Superior temporal gyrus (tissue), 1 donor: ENCODE results near the gene MMD.
"Not testable (repeated sequence)": the region's sequence is repeated elsewhere in the genome, so short reads cannot be mapped to it uniquely, and the experiment has no call there.

Experiments
- DNase-seq: peaks from one replicate; pipeline ENCODE4 v3.0.0-alpha.2; 2016; ENCODE audit errors: extremely low spot score

Gene MMD

DNA sequence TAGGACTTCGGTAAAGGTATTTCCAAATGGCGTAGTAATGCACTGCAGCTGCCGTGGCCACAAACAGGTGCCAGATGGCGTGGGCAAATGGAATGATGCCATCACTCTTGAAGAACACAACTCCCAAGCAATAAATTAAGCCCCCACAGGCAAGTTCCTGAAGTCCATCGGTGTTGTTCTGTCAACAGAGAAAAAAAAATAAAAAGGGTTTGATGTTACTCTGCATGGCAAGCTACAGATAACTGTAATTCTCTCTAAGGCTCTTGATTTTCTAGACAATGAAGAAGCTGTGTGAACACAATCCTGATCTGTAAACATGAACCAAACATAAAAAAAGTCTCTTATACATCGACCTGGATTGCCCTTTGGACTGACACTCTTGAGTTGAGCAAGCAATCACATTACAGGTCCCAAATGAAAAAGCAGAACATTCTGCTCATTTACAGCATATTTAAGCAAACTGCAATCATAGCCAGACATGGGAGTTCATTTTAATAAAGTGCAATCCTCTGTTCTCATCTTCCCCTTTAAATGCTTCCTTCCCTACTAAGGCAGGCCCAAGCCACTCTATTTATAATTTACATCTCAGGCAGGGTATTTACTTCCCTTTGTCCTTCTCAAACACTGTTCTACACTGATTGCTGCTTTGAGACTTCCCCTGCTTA lies 27.1 kb downstream of the MMD start:
- DNase-seq = peak; percentile 53

DNA sequence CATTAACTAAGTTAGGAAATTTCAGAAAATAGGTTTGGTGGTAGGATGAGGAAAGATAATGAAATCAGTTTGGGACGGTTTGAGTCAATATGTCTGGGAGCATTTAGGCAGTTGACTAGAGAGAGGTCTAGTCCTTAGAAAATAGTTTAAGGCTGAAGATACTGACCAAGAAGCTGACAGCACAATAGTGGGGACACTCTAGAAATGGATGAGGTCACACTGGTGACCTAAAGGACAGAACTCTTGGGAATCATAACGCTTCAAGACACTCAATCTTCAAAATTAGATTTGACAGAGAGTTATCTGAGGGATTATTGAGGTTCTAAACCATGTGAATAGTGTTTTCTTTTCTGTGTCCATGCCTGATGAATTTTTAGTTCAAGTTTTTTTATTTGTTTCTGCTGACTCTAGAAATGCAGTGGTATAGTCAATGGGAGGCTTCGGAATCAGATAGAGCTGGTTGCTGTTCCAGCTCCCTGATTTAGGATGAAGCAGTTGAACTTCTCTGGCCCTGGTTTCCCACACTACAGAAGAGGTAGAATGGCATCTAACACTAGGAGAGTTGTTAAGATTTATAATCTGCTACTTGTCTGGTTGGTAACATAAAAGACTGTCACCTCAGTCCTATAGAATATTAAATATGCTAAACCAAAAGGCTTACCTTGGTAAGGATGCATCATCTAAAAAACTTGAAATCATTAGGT lies 29.7 kb downstream of the MMD start:
- DNase-seq = no peak

DNA sequence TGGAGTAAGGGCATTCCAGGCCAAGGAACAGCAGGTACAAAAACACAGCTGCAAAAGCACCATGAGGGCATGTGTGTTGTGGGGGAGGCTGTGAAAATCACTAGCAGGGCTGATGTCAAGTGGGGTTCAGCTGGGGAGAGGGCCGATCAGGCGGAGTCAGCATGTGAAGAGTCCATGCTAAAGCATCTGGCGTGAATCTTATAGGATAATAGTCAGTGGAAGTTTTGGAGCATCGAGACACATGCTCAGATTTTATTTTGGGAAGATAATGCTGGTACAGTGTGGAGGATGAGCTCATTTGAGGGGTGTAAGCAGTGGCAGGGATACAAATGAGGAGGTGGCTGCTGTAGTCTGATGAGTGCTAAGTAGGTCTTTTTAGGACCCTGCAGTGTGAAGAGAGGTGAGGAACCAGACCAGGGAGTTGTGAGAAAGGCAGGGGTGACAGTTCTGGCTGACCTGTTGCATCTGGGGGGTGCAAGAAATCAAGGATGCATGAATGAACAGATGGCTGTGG lies 30.3 kb downstream of the MMD start:
- peak; percentile 68 for DNase-seq

DNA sequence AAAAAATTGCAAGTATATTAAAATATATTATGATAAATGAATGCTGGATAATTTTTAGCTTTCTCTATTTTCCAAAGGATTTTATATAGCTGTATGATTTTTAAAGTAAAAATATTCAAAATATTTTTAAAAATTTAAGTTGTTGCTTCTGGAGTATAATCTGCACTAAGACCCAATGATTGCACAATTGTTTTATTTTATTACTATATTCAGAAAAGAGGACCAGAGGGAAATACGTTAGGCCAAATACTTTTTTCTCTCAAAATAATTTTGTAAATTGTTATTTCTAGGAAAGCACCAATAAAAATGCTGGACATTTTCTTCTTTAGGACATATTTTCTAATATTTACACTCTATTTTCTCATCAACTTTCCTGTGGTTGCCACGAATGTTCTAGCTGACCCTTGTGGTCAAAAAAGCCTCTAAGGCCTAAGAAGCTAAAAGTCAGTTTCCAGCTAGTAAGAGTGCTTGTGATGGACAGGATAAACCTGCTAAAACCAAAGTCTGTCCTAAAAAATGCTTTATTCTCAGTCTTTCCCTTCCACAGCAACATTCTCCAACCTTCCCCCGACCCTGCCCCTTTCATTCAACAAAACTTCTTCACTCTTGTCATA lies 31.2 kb downstream of the MMD start:
- DNase-seq = no peak

DNA sequence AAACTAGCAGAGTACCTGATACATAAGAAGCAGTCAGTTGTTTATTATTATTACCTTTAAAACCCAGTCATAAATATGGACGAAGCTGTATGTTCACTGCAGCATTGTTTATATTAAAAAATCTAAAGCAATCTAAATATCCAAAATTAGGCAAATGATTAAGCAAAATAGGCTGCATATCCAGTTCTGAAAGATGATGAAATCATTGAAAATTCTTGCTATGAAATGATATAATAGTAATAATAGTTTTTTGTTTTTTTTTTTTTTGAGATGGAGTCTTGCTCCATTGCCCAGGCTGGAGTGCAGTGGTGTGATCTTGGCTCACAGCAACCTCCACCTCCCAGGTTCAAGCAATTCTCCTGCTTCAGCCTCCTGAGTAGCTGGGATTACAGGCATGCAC lies 31.9 kb downstream of the MMD start:
- DNase-seq = not testable (repeated sequence)

DNA sequence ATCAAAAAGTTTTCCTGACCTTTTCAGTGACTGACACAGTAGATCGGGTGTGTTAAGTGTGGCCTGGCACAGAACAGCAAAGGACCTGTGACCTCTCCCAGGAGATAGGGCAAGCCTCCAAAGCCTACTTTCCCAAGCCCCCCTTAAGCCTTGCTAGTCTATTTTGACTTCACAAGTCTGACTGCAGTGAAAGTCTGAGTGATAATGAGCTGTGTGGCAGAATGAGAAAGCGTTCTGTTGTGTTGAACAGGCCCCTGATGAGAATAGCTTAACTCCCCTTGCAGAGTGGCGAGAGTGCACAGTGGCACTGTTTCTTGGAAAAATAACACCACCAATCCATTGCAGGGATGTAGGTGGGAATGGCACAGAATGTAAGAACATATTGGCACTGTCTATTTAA lies 32.8 kb downstream of the MMD start:
- DNase-seq = peak; percentile 58

DNA sequence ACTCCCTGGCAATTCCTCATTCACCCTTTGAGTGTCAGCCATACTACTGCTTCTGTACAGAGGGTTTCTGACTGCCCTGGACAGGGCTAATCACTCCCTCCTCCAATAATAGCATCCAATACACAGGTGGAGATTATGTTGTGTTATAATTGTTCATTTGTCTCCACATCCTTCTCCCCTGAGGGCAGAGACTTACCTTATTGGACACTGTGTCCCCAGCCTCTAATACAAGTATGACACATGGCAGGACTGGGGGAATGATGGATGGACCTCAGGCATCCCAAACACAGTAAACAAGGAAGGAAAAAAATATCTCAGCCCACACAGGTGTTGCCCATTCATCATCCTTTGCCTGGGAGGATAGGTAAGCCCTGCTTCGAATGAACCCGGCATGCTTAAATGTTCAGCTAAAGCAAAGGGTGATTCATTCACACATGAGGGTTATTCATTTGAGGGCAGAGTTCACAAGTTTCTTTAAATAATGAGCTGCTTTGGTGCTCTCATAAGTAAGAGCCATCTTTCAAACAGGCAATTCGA lies 34.8 kb downstream of the MMD start:
- no peak for DNase-seq

DNA sequence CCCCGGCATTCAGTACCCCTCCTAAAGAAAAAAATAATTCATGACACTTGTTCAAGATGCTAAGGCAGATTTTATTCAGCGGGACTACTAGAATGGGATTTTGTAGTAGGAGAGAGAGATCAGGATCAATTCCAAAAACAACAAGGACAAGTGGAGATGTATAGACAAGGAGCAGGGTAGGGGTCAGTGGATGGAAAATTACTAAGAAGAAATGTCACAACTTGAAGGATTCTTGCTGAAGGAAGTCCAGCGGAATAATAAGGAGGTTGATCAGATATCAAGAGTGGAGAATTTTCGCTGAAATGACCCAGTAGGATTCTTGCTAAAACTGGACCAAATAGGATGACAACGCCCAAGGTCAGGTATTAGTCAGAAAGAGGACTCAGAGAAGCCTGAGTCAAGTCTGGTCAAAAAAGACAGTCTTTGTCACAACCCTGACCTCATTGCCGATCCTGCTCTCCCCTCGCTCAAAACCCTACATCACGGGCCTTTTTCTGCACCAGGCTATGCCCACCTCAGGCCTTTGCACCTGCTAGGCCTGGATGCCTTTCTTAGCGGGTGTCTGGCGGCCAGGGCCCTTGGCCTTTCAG lies 36.9 kb downstream of the MMD start:
- no peak for DNase-seq

DNA sequence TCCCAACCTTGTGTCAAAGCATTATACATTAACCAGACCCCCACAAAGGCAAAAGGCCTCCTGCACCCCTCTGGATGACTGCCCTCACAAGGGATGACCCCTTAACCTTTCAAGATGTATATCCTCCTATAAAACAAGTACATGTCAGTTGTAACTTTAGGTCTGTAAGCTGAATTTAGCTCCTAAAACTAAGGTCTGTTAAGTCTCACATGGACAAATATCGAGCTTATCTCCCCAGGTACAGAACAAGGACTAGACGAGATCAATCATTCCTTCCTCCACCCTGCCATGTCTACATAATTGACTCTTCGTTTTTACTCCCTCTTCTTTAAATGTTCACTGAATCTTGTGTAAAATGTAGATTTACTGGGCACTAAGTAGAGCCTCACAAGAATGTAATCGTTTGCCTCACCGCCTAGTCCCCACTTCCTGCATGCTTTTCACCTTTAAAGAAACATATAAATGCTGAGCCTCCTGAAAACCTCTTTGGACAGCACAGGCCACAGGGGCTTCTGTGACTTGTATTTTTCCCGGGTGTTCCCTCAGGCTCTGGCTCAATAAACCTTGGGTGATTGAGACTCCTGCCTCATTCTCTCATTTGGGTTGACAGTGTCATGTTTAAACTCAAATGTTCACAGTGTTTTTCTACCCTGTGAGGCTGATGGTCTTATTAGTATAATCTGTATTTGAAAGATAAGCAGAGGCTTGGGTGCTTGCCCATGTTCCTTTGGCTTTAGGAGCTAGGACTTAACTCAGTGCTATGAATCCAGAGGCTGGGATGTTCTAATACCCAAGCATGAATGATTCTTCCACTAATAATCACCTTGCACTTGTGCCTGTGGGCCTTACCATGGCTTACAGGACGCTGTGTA lies 37.6 kb downstream of the MMD start:
- no peak for DNase-seq

DNA sequence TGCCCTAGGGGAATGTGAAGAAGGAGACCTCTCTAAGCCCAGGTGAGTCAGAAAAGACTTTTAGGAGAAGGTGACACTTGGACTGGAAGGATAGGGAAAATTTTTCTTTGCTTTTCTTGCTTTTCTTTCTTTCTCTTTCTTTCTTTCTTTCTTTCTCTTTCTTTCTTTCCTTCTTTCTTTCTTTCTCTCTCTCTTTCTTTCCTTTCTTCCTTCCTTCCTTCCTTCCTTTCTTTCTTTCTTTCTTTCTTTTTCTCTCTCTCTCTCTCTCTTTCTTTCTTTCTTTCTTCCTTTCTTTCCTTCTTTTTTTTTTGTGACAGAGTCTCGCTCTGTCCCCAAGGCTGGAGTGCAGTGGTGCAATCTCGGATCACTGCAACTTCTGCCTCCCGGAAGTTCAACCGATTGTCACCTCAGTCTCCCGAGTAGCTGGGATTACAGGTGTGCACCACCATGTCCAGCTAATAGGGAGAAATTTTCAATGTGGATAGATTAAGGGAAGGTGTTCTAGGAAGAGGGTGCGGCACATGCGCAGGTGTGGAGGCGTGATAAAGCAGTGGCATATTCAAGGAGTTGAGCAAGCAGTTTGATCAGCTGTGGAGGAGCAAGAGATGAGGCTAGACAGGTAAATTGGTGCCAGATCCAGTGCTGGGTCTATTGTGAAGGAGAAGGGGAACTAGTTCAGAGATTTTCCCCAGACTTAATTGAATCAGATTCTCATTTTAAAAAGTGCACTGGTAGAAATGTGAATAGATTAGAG lies 40.4 kb downstream of the MMD start:
- no peak for DNase-seq

DNA sequence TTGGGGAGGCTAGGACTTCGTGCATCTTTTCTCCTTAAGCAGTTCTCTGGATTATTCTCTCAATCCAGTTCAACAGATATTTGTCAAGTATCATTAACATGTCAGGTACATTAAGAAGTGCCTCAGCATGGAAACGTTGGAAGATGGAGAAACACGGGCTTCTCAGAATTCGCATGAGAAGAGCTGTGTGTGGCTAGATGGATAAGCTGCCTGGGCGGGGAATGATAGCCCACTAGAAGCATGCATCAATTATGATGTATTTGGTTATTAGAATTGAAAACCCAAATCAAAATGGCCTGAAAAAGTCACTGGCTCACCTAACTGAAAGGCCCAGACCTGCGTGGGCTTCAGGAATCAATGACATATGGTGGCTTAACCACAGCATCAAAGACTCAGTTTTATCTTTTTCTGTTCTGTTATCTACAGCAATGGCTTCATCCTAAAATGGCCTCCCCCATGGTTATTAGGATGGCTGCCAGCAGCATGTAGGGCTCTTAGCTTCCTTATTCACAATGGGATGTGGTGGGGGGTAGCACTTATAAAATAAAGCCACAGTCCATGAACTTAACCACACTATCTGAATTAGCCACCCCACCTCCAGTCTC lies 43.9 kb downstream of the MMD start:
- DNase-seq = no peak

DNA sequence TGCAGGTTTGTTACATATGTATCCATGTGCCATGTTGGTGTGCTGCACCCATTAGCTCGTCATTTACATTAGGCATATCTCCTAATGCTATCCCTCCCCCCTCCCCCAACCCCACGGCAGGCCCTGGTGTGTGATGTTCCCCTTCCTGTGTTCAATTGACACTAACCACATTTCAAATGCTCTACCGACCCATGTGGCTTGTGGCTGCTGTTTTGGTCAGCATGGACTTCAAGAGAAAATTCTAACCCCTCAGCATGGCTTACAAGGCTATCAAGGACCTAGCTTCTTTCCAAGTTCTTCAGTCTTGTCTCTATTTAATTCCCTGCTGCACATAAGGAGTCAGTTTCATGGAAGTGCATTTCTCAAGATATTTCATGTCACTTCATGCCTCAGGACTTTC lies 52.9 kb downstream of the MMD start:
- DNase-seq = no peak

DNA sequence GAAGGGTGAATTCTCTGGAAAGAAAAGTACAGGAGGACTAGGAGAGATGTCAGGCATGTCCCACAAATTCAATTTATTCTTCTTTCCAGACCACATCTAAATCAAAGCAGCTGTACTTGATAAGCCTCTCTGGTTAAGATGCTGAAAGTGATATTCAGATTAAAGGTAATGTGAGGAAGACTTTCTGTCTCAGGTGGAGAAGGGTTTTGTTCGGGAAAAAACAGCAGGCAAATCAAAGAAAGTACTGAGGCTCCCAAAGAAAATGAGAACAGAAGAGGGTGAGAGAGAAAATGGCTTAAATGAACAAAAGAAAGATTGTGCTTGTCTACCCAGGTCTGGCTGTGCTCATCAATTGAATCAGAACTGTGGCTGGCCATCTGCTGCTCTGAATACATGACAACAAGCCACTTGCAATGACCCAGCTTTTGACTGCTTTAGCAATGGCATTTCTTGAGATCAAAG lies 55.6 kb downstream of the MMD start:
- peak; percentile 65 for DNase-seq

DNA sequence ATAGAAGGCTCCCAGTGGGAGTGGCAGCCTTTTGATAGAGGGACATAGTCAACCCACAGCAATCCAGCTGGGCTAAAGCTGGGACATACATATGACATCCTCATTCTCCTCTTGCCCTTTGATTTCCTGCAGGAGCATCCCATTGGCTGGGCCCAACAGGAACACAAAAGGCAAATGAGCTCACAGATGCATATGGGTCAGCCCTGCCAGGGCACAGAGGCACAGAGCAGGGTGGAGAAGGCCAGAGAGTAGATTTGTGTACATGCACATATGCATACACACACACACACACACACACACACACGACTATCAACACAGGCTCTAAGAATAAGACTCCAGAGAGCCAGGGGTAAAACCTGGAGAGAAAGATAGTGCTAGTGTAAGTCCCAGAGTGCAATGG lies 58.6 kb downstream of the MMD start:
- no peak for DNase-seq

DNA sequence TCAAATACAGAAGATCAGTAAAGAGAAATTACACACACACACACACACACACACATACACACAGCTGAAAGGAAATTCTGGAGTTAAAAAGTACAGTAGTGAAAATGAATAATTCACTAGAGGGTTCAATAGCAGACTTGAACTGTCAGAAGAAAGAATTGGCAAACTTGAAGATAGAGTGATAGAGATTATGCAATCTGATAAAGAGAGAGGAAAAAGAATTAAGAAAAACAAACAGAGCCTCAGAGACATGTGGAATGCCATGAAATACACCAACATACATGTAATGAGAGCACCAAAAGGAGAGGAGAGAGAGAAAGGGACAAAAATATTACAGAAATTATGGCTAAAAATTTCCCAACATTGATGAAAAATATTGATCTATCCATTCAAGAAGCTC lies 60.7 kb downstream of the MMD start:
- DNase-seq = no peak

DNA sequence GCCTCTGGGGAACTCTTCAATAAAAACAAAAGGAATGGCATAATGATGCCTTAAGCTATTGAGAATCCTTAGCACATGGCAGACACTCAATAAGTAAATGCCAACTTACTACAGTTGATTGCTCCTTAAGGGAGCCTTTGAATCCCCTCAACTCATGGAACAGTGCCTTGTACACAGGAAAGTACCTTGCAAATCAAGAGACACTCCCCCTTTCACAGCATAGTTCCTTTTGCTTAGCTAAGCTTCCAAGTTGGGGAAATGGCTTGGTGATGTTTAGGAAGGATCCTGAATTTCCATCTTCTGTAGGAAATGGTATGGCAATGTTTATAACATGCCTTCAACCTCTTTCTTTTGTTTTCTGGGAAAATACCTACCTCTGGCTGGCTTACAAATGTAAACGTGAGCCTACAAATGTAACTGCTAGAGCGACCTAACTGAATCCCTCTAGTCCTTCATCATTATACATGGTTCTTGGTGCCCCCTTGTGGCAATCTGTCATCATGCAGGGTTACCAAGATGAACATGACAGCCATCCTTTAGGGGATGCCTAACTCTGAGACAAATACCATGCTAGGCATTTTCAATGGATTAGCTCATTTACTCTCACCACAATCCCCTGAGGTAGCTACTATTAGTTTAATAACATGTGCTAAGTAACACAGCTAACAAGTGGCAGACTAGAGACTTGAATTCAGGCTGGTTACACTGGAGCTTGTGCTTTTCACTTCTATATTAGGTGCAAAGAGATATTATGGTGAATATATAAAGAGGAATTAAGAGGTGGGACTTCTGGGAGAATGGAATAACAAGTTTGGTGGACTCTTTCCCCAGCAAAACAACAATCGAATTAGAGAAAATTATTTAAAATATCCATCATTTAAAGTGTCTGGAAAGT lies 65.0 kb downstream of the MMD start:
- peak; percentile 92 for DNase-seq

DNA sequence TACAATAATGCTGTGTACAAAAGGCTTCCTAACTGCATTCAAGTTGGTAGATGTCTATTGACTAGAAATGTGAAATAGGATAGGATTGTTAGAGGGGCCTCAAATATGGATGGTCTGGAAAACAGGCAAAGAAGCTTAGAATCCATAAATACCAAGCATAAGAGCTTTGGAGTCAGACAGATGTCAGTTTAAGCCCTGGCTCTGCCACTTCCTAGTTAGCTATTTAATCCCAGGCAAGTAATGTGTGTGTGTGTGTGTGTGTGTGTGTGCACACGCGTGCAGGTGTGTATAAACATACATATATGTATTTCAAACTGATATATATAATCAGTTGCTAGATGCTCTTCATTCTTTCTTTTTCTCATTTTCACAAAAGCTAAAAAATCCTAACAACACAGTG lies 66.7 kb downstream of the MMD start:
- DNase-seq = no peak

DNA sequence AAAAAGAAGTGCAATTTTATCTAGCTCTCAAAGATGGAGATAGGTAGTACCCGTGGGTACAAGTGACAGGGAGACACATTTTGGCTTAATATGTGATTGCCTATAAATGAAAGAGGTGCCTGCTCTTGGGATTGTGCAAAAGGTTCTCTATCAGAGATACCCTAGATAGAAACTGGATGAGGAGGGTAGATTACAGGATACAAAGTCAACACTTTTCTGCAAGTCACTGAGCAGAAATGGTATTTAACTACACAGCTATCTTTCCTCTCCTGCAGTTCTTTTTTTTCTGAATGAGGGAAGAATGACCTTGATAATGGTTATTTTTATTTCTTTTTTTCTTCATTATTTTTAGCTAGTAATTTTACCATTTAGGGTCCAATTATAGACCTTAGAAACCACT lies 67.6 kb downstream of the MMD start:
- no peak for DNase-seq

DNA sequence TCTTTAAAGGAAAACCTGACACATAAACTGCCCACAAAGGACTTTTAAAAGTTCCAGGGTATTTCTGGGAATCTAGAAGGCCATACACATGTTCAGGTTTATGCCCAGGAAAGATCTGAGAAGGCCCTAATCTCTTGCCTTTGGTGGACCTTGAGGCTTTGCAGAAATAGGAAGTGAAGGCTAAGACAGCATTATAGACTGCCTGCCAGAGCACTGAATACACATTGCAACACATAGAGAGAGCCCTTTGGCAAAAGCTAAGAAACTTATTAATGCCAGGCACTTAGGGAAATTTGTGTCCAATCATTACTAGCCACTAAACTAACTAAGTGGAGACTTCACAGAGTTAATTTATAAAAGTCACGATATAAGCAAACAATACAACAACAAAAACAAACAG lies 70.4 kb downstream of the MMD start:
- DNase-seq = no peak
